NCI-H1436 treated with DMSO at 0.1 percent for 48 hours (cell line): ENCODE measurements around the gene GLIS1.

Experiments used
- DNase-seq: peaks from one replicate; lab custom pipeline; 2025; lab: John Stamatoyannopoulos, UW

The GLIS1 gene

DNA sequence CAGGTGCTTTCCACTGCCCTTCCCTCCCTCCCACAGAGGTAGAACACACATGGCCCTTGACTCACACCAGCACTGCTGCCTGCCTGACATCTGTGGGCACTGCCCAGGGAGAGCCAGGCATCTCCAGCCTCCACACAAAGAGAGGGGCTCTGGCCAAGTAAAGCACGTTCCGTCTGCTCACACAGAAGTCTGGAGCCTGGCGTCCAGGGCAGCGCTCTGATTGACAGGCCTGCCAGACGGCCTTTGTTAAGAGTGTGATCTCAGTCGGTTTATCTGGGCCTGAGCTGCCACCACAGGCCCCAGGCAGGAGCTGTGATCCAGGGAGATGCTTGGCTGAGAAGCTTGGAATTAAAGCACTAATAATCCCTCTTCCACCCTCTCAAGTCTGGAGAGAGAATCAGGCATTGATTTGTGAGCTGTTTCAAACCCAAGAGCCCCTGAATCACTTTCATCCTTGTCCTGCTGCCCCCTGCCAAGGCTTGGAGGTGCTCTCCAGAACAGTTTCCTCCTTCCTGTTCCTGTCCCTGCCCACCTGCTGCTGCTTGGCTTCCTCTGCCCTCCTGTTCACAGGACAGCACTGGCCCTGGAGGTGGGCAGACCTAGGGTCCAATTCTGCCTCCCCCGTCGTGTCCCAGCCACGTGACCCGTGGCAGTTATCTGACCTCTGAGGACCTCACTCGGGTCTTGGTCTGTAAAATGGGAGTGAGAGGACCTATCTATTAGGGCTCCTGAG lies 276.0 kb downstream of the GLIS1 start:
- no peak for DNase-seq

DNA sequence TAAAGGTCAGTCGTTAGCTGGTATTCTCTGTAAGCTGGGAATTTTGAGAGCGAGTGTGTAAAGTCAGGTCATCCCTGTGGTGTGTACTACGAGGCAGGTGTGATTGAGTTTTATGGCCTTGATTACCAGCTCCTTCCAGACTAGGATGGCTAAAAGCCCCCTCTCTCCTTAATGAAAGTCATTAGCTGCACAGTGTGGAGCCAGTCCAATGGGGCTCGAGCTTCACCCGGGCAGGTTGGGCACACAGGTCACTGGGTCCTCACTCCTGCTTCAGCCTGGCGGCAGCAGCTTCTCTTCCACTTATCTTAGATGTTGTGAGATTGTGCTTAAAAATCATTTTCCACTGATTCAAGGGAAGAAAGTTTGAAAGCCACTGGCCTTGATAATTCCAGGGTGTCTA lies 276.8 kb downstream of the GLIS1 start:
- DNase-seq, result no peak

DNA sequence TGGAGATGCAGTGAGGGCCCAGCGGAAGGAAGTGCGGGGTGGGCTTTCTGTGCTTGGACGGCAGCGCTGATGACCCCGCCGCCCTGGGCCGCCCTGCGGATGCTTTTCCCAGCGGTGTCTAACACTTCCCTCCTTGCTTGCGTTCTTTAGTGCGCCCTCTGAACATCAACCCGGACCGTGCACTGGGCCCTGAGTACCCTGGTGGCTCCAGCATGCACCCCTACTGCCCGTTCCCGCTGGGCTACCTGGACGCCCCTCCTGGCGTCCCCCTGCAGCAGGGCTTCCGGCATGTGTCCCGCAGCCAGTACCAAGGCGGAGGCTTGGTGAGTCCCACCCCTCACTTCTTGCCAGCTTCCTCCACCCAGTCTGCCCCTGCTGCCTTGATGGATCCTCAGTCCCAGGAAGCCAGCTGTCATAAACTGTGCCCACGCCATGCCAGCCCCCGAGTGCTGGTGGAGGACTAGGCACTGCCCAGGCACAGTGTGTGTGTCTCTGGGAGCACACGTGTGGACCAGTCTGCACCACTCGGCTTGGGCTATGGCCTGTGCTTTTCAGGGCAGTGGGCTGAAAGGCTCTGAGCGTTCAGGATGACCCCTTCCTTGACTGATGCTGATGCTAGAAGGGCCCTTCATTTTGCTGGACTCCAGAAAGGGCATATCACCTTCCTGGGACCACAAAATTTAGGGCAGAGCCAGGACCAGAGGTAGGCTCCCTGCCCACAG lies 277.5 kb downstream of the GLIS1 start:
- DNase-seq, result no peak

DNA sequence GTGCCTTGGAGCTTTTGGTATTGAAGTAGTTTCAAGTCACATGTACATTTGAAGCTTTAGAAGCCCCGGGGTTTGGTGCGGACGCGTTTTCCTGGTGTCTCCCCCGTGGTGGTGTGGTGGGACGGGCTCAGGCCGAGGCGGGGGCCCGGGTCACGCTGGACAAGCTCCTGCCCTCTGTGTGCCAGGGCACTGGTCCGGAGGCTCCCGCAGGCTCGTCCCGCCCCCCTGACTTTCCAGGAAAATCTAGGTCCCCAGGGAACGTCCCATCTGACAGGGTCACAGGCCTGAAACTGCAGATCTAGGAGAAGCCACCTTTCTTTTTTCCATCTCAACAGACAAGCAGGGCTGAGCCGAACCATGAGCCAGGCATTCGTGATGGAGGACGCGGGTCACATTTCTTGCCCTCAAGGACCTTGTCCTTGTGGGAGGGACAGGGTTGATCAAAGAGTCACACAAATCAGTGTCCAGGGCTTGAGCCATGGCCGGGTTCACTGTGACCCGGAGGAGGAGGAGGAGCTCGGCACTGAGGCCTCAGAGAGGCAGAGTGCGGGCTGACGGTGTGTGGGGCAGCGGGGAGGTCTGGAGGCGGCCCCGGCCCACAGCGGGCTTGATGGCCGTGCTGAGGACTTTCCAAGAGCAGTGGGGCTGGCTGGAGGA lies 278.2 kb downstream of the GLIS1 start:
- no peak for DNase-seq

DNA sequence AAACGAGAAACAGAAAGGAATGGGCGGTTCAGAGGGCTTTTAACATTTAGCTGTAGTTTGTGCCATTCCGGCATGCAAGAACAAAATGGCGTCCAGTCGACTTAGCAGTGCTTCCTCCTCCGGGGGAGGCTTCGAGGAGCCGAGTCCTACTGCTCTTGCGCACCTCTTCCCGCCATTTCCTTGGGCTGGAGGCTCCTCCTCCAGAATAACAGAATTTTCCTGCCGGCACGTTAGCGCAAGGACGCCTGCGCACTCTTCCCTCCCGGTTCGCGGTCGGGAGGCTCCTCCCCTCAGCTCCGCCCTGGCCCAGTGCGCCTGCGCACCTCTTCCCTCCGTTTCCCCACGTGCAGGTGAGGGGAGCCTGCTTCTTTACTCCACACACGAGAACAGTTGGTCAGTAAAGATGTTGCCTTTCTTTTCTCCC lies 278.7 kb downstream of the GLIS1 start:
- DNase-seq, result no peak

DNA sequence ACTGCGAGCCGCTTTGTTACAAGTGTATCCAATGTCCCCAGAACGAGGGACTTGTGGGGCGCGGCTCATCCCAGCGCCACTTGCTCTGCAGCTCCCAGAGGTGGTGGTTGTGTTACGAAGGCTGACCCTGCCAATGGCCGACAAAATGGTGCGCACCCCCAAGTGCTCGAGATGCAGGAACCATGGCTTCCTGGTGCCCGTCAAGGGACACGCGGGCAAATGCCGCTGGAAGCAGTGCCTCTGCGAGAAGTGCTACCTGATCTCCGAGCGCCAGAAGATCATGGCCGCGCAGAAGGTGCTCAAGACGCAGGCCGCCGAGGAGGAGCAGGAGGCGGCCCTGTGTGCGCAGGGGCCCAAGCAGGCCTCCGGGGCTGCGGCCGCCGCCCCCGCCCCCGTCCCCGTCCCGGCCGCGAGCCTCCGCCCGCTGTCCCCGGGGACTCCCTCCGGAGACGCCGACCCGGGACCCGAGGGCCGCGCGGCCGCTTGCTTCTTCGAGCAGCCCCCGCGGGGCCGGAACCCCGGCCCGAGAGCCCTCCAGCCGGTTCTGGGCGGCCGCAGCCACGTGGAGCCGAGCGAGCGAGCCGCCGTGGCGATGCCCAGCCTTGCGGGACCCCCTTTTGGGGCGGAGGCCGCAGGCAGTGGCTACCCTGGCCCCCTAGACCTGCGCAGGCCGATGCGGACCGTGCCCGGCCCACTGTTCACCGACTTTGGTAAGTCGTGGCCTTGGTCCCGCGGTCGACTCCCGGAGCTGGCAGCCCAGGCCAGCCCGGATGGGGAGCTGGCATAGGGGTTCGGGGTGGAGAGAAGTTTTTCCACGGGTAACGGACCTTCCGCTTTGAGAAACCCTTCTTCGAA lies 279.4 kb downstream of the GLIS1 start, which contains the start of gene DMRTB1:
Gene DMRTB1, plus strand, starts transcription at position 79 of the 855 bp plus-strand sequence. Its CDS starts 55 bp downstream, at position 134.
- DNase-seq, result no peak

DNA sequence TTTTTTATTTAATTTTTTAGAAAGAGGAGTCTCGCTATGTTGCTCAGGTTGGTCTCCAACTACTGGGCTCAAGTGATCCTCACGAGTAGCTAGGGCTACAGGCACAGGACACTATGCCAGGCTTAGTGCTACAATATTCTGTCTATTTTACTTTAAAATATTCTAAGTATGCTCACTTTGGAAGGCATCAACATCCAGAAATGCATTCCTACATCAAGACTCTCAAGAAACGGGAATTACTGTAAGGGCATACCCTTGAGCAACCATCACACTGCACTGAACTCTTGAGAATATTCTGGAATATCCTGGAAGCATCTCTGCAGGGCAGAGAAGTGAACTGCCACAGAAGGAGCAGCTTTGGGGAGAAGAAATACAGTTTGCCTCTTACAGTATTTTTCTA lies 280.3 kb downstream of the GLIS1 start:
- DNase-seq, result no peak
